GM23248 (cell line): ENCODE results near the gene IFI27.
"Not testable (repeated sequence)": the region's sequence is repeated elsewhere in the genome, so short reads cannot be mapped to it uniquely, and the experiment has no call there.

ENCODE experiments used
- EZH2 ChIP-seq: fragments of 200-600 bp; sonication (generic); IDR thresholded peaks from 2 replicates; pipeline ENCODE4 v1.6.1; 2018; ENCODE audit warnings: antibody characterized with exemption, mild to moderate bottlenecking; ENCODE audit not compliant: insufficient read depth, poor library complexity, severe bottlenecking
- EZH2phosphoT487 ChIP-seq: fragments of 200-600 bp; sonication (generic); IDR thresholded peaks from 2 replicates; pipeline ENCODE4 v1.6.1; 2018; ENCODE audit warnings: antibody characterized with exemption, moderate library complexity, mild to moderate bottlenecking, low read depth; ENCODE audit not compliant: insufficient read depth

- TF ChIP-seq EZH2, EZH2phosphoT487: not testable (repeated sequence)
These were observed 45.6 kb downstream of the IFI27 start for GRCh38 chr14:94156143-94156542.
